Neutrophil (primary cell): Measurements from ENCODE around the gene B3GLCT.

Source experiments
- H3K27ac ChIP-seq: fragments of 200-600 bp; sonication (generic); 2 replicates; pipeline ENCODE4 v1.5.1; 2016; ENCODE audit warnings: mild to moderate bottlenecking, moderate library complexity
- H3K27me3 ChIP-seq: fragments of 200-600 bp; sonication (generic); 2 replicates; pipeline ENCODE4 v1.6.0; 2016; ENCODE audit warnings: mild to moderate bottlenecking
- H3K36me3 ChIP-seq: fragments of 200-600 bp; sonication (generic); 2 replicates; pipeline ENCODE4 v1.5.1; 2017
- H3K4me1 ChIP-seq, 2 experiments: fragments of 200-600 bp in 1 of 2; sonication (generic) in 1 of 2; 1 replicate in 1 of 2; 2 replicates in 1 of 2; pipeline versions ENCODE4 v1.5.1 to v1.6.1; 2013 to 2016; ENCODE audit warnings: low read depth in 1 of 2, low read length in 1 of 2, mild to moderate bottlenecking in 1 of 2, moderate library complexity in 1 of 2; ENCODE audit not compliant: control insufficient read depth in 1 of 2, insufficient read depth in 1 of 2
- H3K4me3 ChIP-seq, 2 experiments: fragments of 200-600 bp in 1 of 2; sonication (generic) in 1 of 2; 1 replicate in 1 of 2; 2 replicates in 1 of 2; pipeline ENCODE4 v1.5.1; 2013 to 2016; ENCODE audit warnings: low read depth in 1 of 2, low read length in 1 of 2, mild to moderate bottlenecking in 1 of 2, moderate library complexity in 1 of 2
- H3K9me3 ChIP-seq: fragments of 200-600 bp; sonication (generic); 2 replicates; pipeline ENCODE4 v1.5.1; 2016
- CTCF ChIP-seq: fragments of 200-600 bp; sonication (generic); IDR thresholded peaks from 2 replicates; pipeline ENCODE4 v1.5.1; 2016; ENCODE audit warnings: antibody characterized with exemption

Gene B3GLCT

GRCh38 chr13:31261241-31261640 is 61.5 kb downstream of the B3GLCT start:
- Histone ChIP-seq H3K27ac (no peak overlapping the region), H3K27me3 (no peaks in the 10 kb centered on the region), H3K4me1 (no peaks in the 10 kb centered on the region), H3K4me3 (no peak overlapping the region), H3K9me3 (no peaks in the 10 kb centered on the region), H3K36me3 (peaks cover 15% of the 10 kb centered on the region)
- no peak for TF ChIP-seq CTCF

- Histone ChIP-seq H3K9me3 (no peaks in the 10 kb centered on the region), H3K27me3 (no peaks in the 10 kb centered on the region), H3K27ac (no peak overlapping the region), H3K4me1 (no peaks in the 10 kb centered on the region), H3K4me3 (no peak overlapping the region), H3K36me3 (peaks cover 15% of the 10 kb centered on the region)
- no peak for TF ChIP-seq CTCF
Observed at GRCh38 chr13:31263346-31263745, 63.6 kb downstream of the B3GLCT start.

GRCh38 chr13:31264151-31264550 is 64.4 kb downstream of the B3GLCT start:
- no peaks in the 10 kb centered on the region for H3K9me3 ChIP-seq
- no peaks in the 10 kb centered on the region for H3K4me1 ChIP-seq
- H3K27me3 ChIP-seq: no peaks in the 10 kb centered on the region
- no peak overlapping the region for H3K27ac ChIP-seq
- no peak overlapping the region for H3K4me3 ChIP-seq
- no peak for TF ChIP-seq CTCF
- peaks cover 15% of the 10 kb centered on the region for H3K36me3 ChIP-seq

- H3K27me3 ChIP-seq: no peaks in the 10 kb centered on the region
- H3K9me3 ChIP-seq: peaks cover 6% of the 10 kb centered on the region
- no peaks in the 10 kb centered on the region for H3K4me1 ChIP-seq
- peaks cover 5% of the 10 kb centered on the region for H3K36me3 ChIP-seq
- no peak overlapping the region for H3K4me3 ChIP-seq
- no peak overlapping the region for H3K27ac ChIP-seq
- no peak for TF ChIP-seq CTCF
Observed at GRCh38 chr13:31267126-31267784, 67.5 kb downstream of the B3GLCT start.

- no peak overlapping the region for H3K27ac ChIP-seq
- TF ChIP-seq CTCF: no peak
- peaks cover 9% of the 10 kb centered on the region for H3K36me3 ChIP-seq
- no peak overlapping the region for H3K4me3 ChIP-seq
- H3K4me1 ChIP-seq: no peaks in the 10 kb centered on the region
- peaks cover 6% of the 10 kb centered on the region for H3K9me3 ChIP-seq
- H3K27me3 ChIP-seq: no peaks in the 10 kb centered on the region
Observed at GRCh38 chr13:31274390-31274789, 74.6 kb downstream of the B3GLCT start.
